H9 (cell line): ENCODE data around the gene UNCX. TPM values are rescaled to one million over a fixed set of nuclear protein-coding genes. Genes with fewer than 3 reads are reported as not detected.
A peak's percentile ranks its signal among the peaks of the same experiment; 100 is the strongest.

Experiments
- DNase-seq: peaks from one replicate; pipeline ENCODE4 v3.0.0-alpha.2; 2017
- H2AFZ ChIP-seq: one replicate; pipeline ENCODE4 v1.6.1; 2013; ENCODE audit warnings: mild to moderate bottlenecking, low read length, control low read depth, moderate library complexity
- H2AK5ac ChIP-seq: 2 replicates; pipeline ENCODE4 v1.6.1; 2013; ENCODE audit warnings: low read length, control low read depth, mixed read lengths; ENCODE audit not compliant: insufficient read length
- H2BK120ac ChIP-seq: one replicate; pipeline ENCODE4 v1.6.1; 2013; ENCODE audit warnings: low read depth, mild to moderate bottlenecking, low read length, control low read depth, inconsistent platforms; ENCODE audit not compliant: poor library complexity, severe bottlenecking
- H2BK12ac ChIP-seq: 2 replicates; pipeline ENCODE4 v1.6.1; 2013; ENCODE audit warnings: low read length, control low read depth, mixed read lengths, low read depth; ENCODE audit not compliant: insufficient read length
- H2BK15ac ChIP-seq: 2 replicates; pipeline ENCODE4 v1.6.1; 2013; ENCODE audit warnings: low read depth, low read length, control low read depth
- H2BK20ac ChIP-seq: one replicate; pipeline ENCODE4 v1.6.1; 2013; ENCODE audit warnings: low read depth, mild to moderate bottlenecking, low read length, control low read depth, inconsistent platforms; ENCODE audit not compliant: poor library complexity, severe bottlenecking
- H2BK5ac ChIP-seq: 2 replicates; pipeline ENCODE4 v1.6.1; 2013; ENCODE audit warnings: low read length, control low read depth, mixed read lengths; ENCODE audit not compliant: insufficient read length
- H3K14ac ChIP-seq: 2 replicates; pipeline ENCODE4 v1.6.1; 2013; ENCODE audit warnings: low read length, control low read depth; ENCODE audit not compliant: insufficient read depth
- H3K18ac ChIP-seq: 2 replicates; pipeline ENCODE4 v1.6.1; 2013; ENCODE audit warnings: low read depth, mild to moderate bottlenecking, mixed read lengths, low read length, control low read depth; ENCODE audit not compliant: insufficient read length
- H3K23ac ChIP-seq: 2 replicates; pipeline ENCODE4 v1.6.1; 2013; ENCODE audit warnings: low read length, control low read depth, mixed read lengths, low read depth; ENCODE audit not compliant: insufficient read length
- H3K23me2 ChIP-seq: 2 replicates; pipeline ENCODE4 v1.6.1; 2013; ENCODE audit warnings: low read depth, mild to moderate bottlenecking, mixed read lengths, low read length, control low read depth; ENCODE audit not compliant: insufficient read length, poor library complexity, severe bottlenecking
- H3K27ac ChIP-seq: 2 replicates; pipeline ENCODE4 v1.5.1; 2013; ENCODE audit warnings: low read length, control low read depth, mixed read lengths, low read depth; ENCODE audit not compliant: insufficient read length
- H3K27me3 ChIP-seq: 2 replicates; pipeline ENCODE4 v1.6.1; 2013; ENCODE audit warnings: low read length, control low read depth, inconsistent platforms; ENCODE audit not compliant: insufficient read depth
- H3K4ac ChIP-seq: 2 replicates; pipeline ENCODE4 v1.6.1; 2013; ENCODE audit warnings: low read depth, mild to moderate bottlenecking, control low read depth, inconsistent platforms, low read length, moderate library complexity
- H3K4me1 ChIP-seq: 2 replicates; pipeline ENCODE4 v1.6.1; 2013; ENCODE audit warnings: low read length, control low read depth, inconsistent platforms; ENCODE audit not compliant: insufficient read depth
- H3K4me2 ChIP-seq: 2 replicates; pipeline ENCODE4 v1.6.1; 2013; ENCODE audit warnings: low read length, control low read depth, mixed read lengths; ENCODE audit not compliant: insufficient read length, insufficient read depth
- H3K56ac ChIP-seq: 2 replicates; pipeline ENCODE4 v1.6.1; 2013; ENCODE audit warnings: low read depth, mild to moderate bottlenecking, mixed read lengths, low read length, control low read depth; ENCODE audit not compliant: insufficient read length
- H3K79me1 ChIP-seq: 2 replicates; pipeline ENCODE4 v1.6.1; 2013; ENCODE audit warnings: low read depth, mild to moderate bottlenecking, moderate library complexity, low read length, control low read depth, inconsistent platforms; ENCODE audit not compliant: insufficient read depth, poor library complexity, severe bottlenecking
- H3K79me2 ChIP-seq: 2 replicates; pipeline ENCODE4 v1.6.1; 2013; ENCODE audit warnings: low read length, control low read depth, inconsistent platforms; ENCODE audit not compliant: insufficient read depth
- H3K9ac ChIP-seq: 2 replicates; pipeline ENCODE4 v1.6.1; 2013; ENCODE audit warnings: low read length, control low read depth, mixed read lengths; ENCODE audit not compliant: insufficient read length; ENCODE audit errors: extremely low read depth
- H3K9me3 ChIP-seq: one replicate; pipeline ENCODE4 v1.6.1; 2013; ENCODE audit warnings: low read depth, low read length, inconsistent platforms; ENCODE audit not compliant: control insufficient read depth
- H3T11ph ChIP-seq: one replicate; pipeline ENCODE4 v1.6.1; 2013; ENCODE audit warnings: mild to moderate bottlenecking, low read length, control low read depth, inconsistent platforms
- H4K20me1 ChIP-seq: one replicate; pipeline ENCODE4 v1.6.1; 2013; ENCODE audit not compliant: control insufficient read depth, insufficient read length, insufficient read depth
- H4K5ac ChIP-seq: 2 replicates; pipeline ENCODE4 v1.6.1; 2013; ENCODE audit warnings: low read depth, mild to moderate bottlenecking, mixed read lengths, low read length, control low read depth; ENCODE audit not compliant: insufficient read length
- H4K8ac ChIP-seq: replicated peaks from 2 replicates; pipeline ENCODE4 v1.6.1; 2013; ENCODE audit warnings: low read length, control low read depth, mixed read lengths, low read depth; ENCODE audit not compliant: insufficient read length
- H4K91ac ChIP-seq: 2 replicates; pipeline ENCODE4 v1.6.1; 2013; ENCODE audit warnings: low read depth, mild to moderate bottlenecking, moderate library complexity, mixed read lengths, low read length, control low read depth; ENCODE audit not compliant: insufficient read length
- H3K27ac Mint-ChIP-seq, 3 experiments: 2 replicates in 2 of 3; 3 replicates in 1 of 3; pipeline ENCODE4 v1.8.0; 2020 to 2021; ENCODE audit warnings: mixed read lengths in 3 of 3, mild to moderate bottlenecking in 1 of 3, moderate library complexity in 1 of 3
- H3K27me3 Mint-ChIP-seq: 2 replicates; pipeline ENCODE4 v1.8.0; 2021; ENCODE audit warnings: low read depth, mild to moderate bottlenecking, moderate library complexity, mixed read lengths
- H3K36me3 Mint-ChIP-seq, 3 experiments: 2 replicates in 2 of 3; 3 replicates in 1 of 3; pipeline ENCODE4 v1.8.0; 2020 to 2021; ENCODE audit warnings: low read depth in 3 of 3, mixed read lengths in 3 of 3; ENCODE audit not compliant: insufficient read depth in 1 of 3
- H3K4me1 Mint-ChIP-seq, 2 experiments: 2 replicates each; pipeline ENCODE4 v1.8.0; 2020; ENCODE audit warnings: mixed read lengths in 2 of 2
- H3K4me3 Mint-ChIP-seq, 2 experiments: 2 replicates in 1 of 2; 3 replicates in 1 of 2; pipeline ENCODE4 v1.8.0; 2020 to 2021; ENCODE audit warnings: mild to moderate bottlenecking in 2 of 2, mixed read lengths in 2 of 2, moderate library complexity in 1 of 2
- H3K9me3 Mint-ChIP-seq, 2 experiments: 2 replicates in 1 of 2; 3 replicates in 1 of 2; pipeline ENCODE4 v1.8.0; 2020; ENCODE audit warnings: mild to moderate bottlenecking in 2 of 2, mixed read lengths in 2 of 2, moderate library complexity in 1 of 2
- WGBS: extraction: QIAGEN DNeasy Blood & Tissue Kit; methylation state at CpG from one replicate; pipeline ENCODE4 v1.1.7; 2013; ENCODE audit warnings: missing lambda C conversion rate, low lambda C conversion rate, mixed read lengths; ENCODE audit not compliant: insufficient read length; ENCODE audit errors: extremely low coverage; 5-methylcytosine and 5-hydroxymethylcytosine counted together
- total RNA-seq: library from RNA; stranded (reverse); gene quantifications from 2 replicates; pipeline ENCODE4 v1.2.1, GENCODE V29; 2021
- TF ChIP-seq, protein P1 (sequence below): fragments of 200-600 bp; sonication (generic); conservative IDR thresholded peaks from 3 replicates; pipeline ENCODE4 v1.8.0; 2021; ENCODE audit warnings: antibody characterized with exemption, mild to moderate bottlenecking

UNCX gene
- total RNA-seq, 1 experiment from 2014 or later, result not detected

GRCh38 chr7:1224086-1224716, 8.5 kb upstream of the UNCX start:
- H2AK5ac ChIP-seq, result no peak overlapping the region
- H3K56ac ChIP-seq, result no peak overlapping the region
- H3K4me1 ChIP-seq, result no peaks in the 10 kb centered on the region; the same call in 1 of the 2 replicates
- H3K23ac ChIP-seq, result no peak overlapping the region
- peak overlapping the region; percentile 58 for H3K4me2 ChIP-seq
- Mint-ChIP-seq H3K4me3 (peak overlapping the region; percentile 49 to 85), H3K27ac (no peak overlapping the region), H3K9me3 (0 out of 5 replicates have a peak, but pooled peaks cover 0 to 2% of the 10 kb centered on the region in 2 experiments), H3K36me3 (no peaks in the 10 kb centered on the region), H3K4me1 (peaks cover 16 to 40% of the 10 kb centered on the region in 2 experiments), H3K27me3 (peaks cover 100% of the 10 kb centered on the region)
- WGBS, result no CpG with 5 or more reads among the region's 66 CpGs
- H2AFZ ChIP-seq, result no peak overlapping the region
- no peak overlapping the region for H3T11ph ChIP-seq
- H2BK120ac ChIP-seq, result no peak overlapping the region
- no peaks in the 10 kb centered on the region for H4K20me1 ChIP-seq
- no peak for DNase-seq
- H4K5ac ChIP-seq, result no peak overlapping the region
- no peaks in the 10 kb centered on the region for H3K79me2 ChIP-seq
- H2BK12ac ChIP-seq, result no peak overlapping the region
- H3K27ac ChIP-seq, result no peak overlapping the region
- TF ChIP-seq, protein P1, sequence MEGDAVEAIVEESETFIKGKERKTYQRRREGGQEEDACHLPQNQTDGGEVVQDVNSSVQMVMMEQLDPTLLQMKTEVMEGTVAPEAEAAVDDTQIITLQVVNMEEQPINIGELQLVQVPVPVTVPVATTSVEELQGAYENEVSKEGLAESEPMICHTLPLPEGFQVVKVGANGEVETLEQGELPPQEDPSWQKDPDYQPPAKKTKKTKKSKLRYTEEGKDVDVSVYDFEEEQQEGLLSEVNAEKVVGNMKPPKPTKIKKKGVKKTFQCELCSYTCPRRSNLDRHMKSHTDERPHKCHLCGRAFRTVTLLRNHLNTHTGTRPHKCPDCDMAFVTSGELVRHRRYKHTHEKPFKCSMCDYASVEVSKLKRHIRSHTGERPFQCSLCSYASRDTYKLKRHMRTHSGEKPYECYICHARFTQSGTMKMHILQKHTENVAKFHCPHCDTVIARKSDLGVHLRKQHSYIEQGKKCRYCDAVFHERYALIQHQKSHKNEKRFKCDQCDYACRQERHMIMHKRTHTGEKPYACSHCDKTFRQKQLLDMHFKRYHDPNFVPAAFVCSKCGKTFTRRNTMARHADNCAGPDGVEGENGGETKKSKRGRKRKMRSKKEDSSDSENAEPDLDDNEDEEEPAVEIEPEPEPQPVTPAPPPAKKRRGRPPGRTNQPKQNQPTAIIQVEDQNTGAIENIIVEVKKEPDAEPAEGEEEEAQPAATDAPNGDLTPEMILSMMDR, result no peak
- H3K9ac ChIP-seq, result no peak overlapping the region
- H4K91ac ChIP-seq, result no peak overlapping the region
- H2BK5ac ChIP-seq, result no peak overlapping the region
- H3K14ac ChIP-seq, result no peak overlapping the region
- no peak overlapping the region for H2BK15ac ChIP-seq
- H2BK20ac ChIP-seq, result no peak overlapping the region
- H3K9me3 ChIP-seq, result no peaks in the 10 kb centered on the region
- no peak overlapping the region for H3K18ac ChIP-seq
- peaks cover 58% of the 10 kb centered on the region for H3K27me3 ChIP-seq
- no peak overlapping the region for H4K8ac ChIP-seq
- H3K4ac ChIP-seq, result no peak overlapping the region
- peaks cover 11% of the 10 kb centered on the region for H3K23me2 ChIP-seq
- no peaks in the 10 kb centered on the region for H3K79me1 ChIP-seq
